H1 (cell line): ENCODE data around the gene GP1BB. TPM values are rescaled to one million over a fixed set of nuclear protein-coding genes. Genes with fewer than 3 reads are reported as not detected.

Source experiments
- CBX5 ChIP-seq: fragments of 300-800, 300-1000 bp; sonication (generic); IDR thresholded peaks from 2 replicates; pipeline ENCODE4 v1.7.1; 2016; ENCODE audit warnings: antibody characterized with exemption, low read length, low read depth
- CHD2 ChIP-seq: IDR thresholded peaks from 2 replicates; pipeline ENCODE4 v1.6.1; 2012; ENCODE audit warnings: low read length, improper control_type of control experiment
- CTBP2 ChIP-seq: IDR thresholded peaks from 2 replicates; pipeline ENCODE4 v1.7.0; 2011; ENCODE audit warnings: borderline replicate concordance, mild to moderate bottlenecking, moderate library complexity, mixed read lengths, low read length; ENCODE audit not compliant: insufficient read depth, insufficient read length
- MAFK ChIP-seq: IDR thresholded peaks from 2 replicates; pipeline ENCODE4 v1.6.1; 2012; ENCODE audit warnings: low read depth, mild to moderate bottlenecking, improper control_type of control experiment, low read length
- RFX5 ChIP-seq: IDR thresholded peaks from 2 replicates; pipeline ENCODE4 v1.6.1; 2011; ENCODE audit warnings: low read depth, low read length, improper control_type of control experiment, borderline replicate concordance
- SUZ12 ChIP-seq: fragments of 200-600 bp; sonication (generic); IDR thresholded peaks from 2 replicates; pipeline ENCODE4 v1.6.1; 2012; ENCODE audit warnings: mild to moderate bottlenecking, inconsistent platforms, low read length, moderate library complexity, mixed read lengths
- polyA plus RNA-seq, 7 experiments: library from polyadenylated mRNA; depleted of rRNA in 3 of 7; stranded (reverse) in 5 of 7; unstranded in 2 of 7; fragments of >200 nt in 5 of 7; fragments of 200-250 nt in 2 of 7; gene quantifications; 1 replicate in 5 of 7; 2 replicates in 1 of 7; 4 replicates in 1 of 7; pipeline versions ENCODE4 v1.2.1 to v1.2.3, GENCODE V29; 2011 to 2013; ENCODE audit warnings: missing spikeins in 2 of 7, mixed read lengths in 2 of 7
- total RNA-seq: library from RNA; stranded (reverse); fragmentation: NEBNext Ultra II Directional; extraction: Animal tissue kit (Norgen Biotek cat#: 25700); gene quantifications from 2 replicates; pipeline ENCODE4 v1.2.1, GENCODE V29; 2021

Gene GP1BB
- total and polyA plus RNA-seq, 2 of the 8 experiments (the other 6 are each of a cell fraction or from before 2014, with no cell fraction given) = 0.36 TPM; not detected in 1

DNA sequence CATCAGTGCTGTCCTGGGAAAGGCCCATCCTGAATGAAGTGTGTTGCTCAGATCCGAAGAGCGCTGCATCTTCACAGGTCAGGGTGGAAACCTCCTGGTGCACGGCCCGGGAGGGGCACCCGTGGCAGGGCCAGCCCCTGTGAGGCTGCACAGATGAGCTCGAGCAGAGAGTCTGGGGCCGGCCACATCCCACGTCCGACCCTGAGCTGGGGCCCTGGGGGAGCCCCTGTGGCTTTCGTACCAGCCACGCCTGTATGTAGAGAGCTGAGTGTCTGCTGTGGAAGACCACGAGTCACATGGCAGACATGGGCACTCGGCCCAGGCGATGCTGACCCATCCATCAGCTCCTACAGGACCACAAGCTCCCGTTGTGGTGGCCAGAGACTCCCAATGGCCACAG lies 33.9 kb upstream of the GP1BB start (continued):
- no peak for TF ChIP-seq RFX5
- TF ChIP-seq MAFK = no peak
- no peak for TF ChIP-seq CBX5
- no peak for TF ChIP-seq CTBP2
- no peak for TF ChIP-seq SUZ12
- no peak for TF ChIP-seq CHD2
- TF ChIP-seq, all 59 proteins: peak for 0
